Measurements from ENCODE around the gene INO80D. TPM values are rescaled to one million over a fixed set of nuclear protein-coding genes. Genes with fewer than 3 reads are reported as not detected.

Gene INO80D
- total RNA-seq, 1 donor from 2014 or later = 18.1 TPM

DNA sequence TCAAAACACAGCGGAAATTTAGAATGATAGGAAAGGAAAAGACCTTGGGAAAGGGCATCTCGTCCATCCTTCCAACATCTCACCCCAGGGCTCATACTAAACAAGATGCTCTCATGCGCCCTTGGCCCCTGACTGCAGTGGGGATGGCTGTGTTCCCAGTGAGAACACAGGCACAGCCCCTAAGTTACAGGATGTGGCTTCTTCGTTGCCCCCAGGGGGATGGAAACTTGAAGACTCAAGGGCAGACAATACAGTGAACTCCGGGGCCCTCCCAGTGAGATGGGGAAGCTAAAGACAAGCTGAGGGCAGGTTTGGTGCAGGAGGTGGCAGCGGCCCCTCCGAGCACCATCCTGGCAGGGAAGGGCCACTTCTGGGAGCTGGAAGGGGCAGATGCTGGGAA, 139.7 kb downstream of the INO80D start:
- peaks cover 33% of the 10 kb centered on the region for H3K4me1 Mint-ChIP-seq
- H3K9me3 Mint-ChIP-seq = peaks cover 2% of the 10 kb centered on the region
- H3K27ac Mint-ChIP-seq (ENCODE audit: unreplicated experiment) = peak overlapping the region; percentile 39
- H3K36me3 Mint-ChIP-seq (ENCODE audit: low read depth) = no peaks in the 10 kb centered on the region
- no peaks in the 10 kb centered on the region for H3K27me3 Mint-ChIP-seq (ENCODE audit: low read depth)
- H3K4me3 Mint-ChIP-seq = no peak overlapping the region
- TF ChIP-seq, protein P1, sequence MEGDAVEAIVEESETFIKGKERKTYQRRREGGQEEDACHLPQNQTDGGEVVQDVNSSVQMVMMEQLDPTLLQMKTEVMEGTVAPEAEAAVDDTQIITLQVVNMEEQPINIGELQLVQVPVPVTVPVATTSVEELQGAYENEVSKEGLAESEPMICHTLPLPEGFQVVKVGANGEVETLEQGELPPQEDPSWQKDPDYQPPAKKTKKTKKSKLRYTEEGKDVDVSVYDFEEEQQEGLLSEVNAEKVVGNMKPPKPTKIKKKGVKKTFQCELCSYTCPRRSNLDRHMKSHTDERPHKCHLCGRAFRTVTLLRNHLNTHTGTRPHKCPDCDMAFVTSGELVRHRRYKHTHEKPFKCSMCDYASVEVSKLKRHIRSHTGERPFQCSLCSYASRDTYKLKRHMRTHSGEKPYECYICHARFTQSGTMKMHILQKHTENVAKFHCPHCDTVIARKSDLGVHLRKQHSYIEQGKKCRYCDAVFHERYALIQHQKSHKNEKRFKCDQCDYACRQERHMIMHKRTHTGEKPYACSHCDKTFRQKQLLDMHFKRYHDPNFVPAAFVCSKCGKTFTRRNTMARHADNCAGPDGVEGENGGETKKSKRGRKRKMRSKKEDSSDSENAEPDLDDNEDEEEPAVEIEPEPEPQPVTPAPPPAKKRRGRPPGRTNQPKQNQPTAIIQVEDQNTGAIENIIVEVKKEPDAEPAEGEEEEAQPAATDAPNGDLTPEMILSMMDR (conservative IDR thresholded peaks at IDR 0.05) = no peak
- DNase-seq (ENCODE audit: low read depth, low spot score) = no peak

Other genes starting within 250 kb of the INO80D start
- 85.7 and 89.2 TPM in 2 replicates for gene NDUFS1, start 73.3 kb upstream of the INO80D start, total RNA-seq
- gene EEF1B2, start 73.7 kb upstream of the INO80D start, total RNA-seq = 614 and 618 TPM in 2 replicates
- gene ZDBF2, start 188.5 kb upstream of the INO80D start, total RNA-seq = 27.1 and 28.1 TPM in 2 replicates

All from neural crest cell (in vitro differentiated cells).